ENCODE measurements around the gene SERBP1. TPM values are rescaled to one million over a fixed set of nuclear protein-coding genes. Genes with fewer than 3 reads are reported as not detected.

Gene SERBP1
- total RNA-seq, 5 donors from 2014 or later (not counting 1 experiment from before 2014, with no cell fraction given): 125 to 157 (median 154) TPM

GRCh38 chr1:67394548-67394947, 35.7 kb downstream of the SERBP1 start:
- ChIA-PET POLR2A (interaction anchor here in 1 of 2 donors (0.6 kb wide), 1 partner anchor 19 kb away, joined by 5 read pairs; no protein-coding TSS in a partner anchor), CTCF (no interaction called here)
- H3K27ac Mint-ChIP-seq: no peak overlapping the region
- Histone ChIP-seq H3K4me1 (ENCODE audit: control insufficient read depth in 1 of 2, extremely low read depth in 1 of 2, insufficient read depth in 2 of 2, low read length in 2 of 2) (no peaks in the 10 kb centered on the region), H3K36me3 (ENCODE audit: control insufficient read depth in 2 of 2, extremely low read depth in 1 of 2, insufficient read depth in 1 of 2, low read length in 1 of 2) (peaks cover 0 to 2% of the 10 kb centered on the region in 2 donors), H3K4me3 (ENCODE audit: control insufficient read depth in 1 of 2, extremely low read depth in 1 of 2, low read length in 1 of 2) (no peak overlapping the region), H3K9me3 (no peaks in the 10 kb centered on the region), H3K27me3 (replicated peaks in 1 of 2; ENCODE audit: control insufficient read depth in 2 of 2, extremely low read depth in 1 of 2, insufficient read depth in 2 of 2, low read length in 1 of 2) (no peaks in the 10 kb centered on the region), H3K27ac (ENCODE audit: low read length) (no peak overlapping the region)
- WGBS (ENCODE audit: insufficient coverage): 88% methylated on average over 4 of the region's 4 CpGs
- H3K4me3 Mint-ChIP-seq: no peak overlapping the region
- no peaks in the 10 kb centered on the region for H3K27me3 Mint-ChIP-seq
- ATAC-seq (replicated peaks in 1 of 4) (no peak), DNase-seq (no peak)
- no peaks in the 10 kb centered on the region for H3K4me1 Mint-ChIP-seq
- H3K36me3 Mint-ChIP-seq: peaks cover 45% of the 10 kb centered on the region
- H3K9me3 Mint-ChIP-seq: no peaks in the 10 kb centered on the region

GRCh38 chr1:67393737-67394136, 36.5 kb downstream of the SERBP1 start:
- no peak overlapping the region for H3K27ac ChIP-seq (ENCODE audit: low read length)
- H3K4me1 ChIP-seq (ENCODE audit: control insufficient read depth in 1 of 2, extremely low read depth in 1 of 2, insufficient read depth in 2 of 2, low read length in 2 of 2): no peaks in the 10 kb centered on the region
- H3K9me3 Mint-ChIP-seq: no peaks in the 10 kb centered on the region
- H3K27ac Mint-ChIP-seq: no peak overlapping the region
- no peaks in the 10 kb centered on the region for H3K9me3 ChIP-seq
- WGBS (ENCODE audit: insufficient coverage): 76% methylated on average over 2 of the region's 3 CpGs
- H3K4me3 ChIP-seq (ENCODE audit: control insufficient read depth in 1 of 2, extremely low read depth in 1 of 2, low read length in 1 of 2): no peak overlapping the region
- CTCF ChIA-PET: no interaction called here
- DNase-seq (no peak), ATAC-seq (replicated peaks in 1 of 4) (no peak)
- no peaks in the 10 kb centered on the region for H3K27me3 Mint-ChIP-seq
- POLR2A ChIA-PET: interaction anchor here in 1 of 2 donors (0.6 kb wide), 1 partner anchor 18 kb away, joined by 5 read pairs; no protein-coding TSS in a partner anchor
- H3K27me3 ChIP-seq (replicated peaks in 1 of 2; ENCODE audit: control insufficient read depth in 2 of 2, extremely low read depth in 1 of 2, insufficient read depth in 2 of 2, low read length in 1 of 2): no peaks in the 10 kb centered on the region
- peaks cover 0 to 2% of the 10 kb centered on the region in 2 donors for H3K36me3 ChIP-seq (ENCODE audit: control insufficient read depth in 2 of 2, extremely low read depth in 1 of 2, insufficient read depth in 1 of 2, low read length in 1 of 2)
- no peaks in the 10 kb centered on the region for H3K4me1 Mint-ChIP-seq
- no peak overlapping the region for H3K4me3 Mint-ChIP-seq
- peaks cover 39% of the 10 kb centered on the region for H3K36me3 Mint-ChIP-seq

GRCh38 chr1:67393240-67393639, 37.0 kb downstream of the SERBP1 start:
- no peak overlapping the region for H3K27ac Mint-ChIP-seq
- H3K4me1 Mint-ChIP-seq: no peaks in the 10 kb centered on the region
- POLR2A ChIA-PET: no interaction called here
- DNase-seq (peak in 2 of 35 experiments; percentile 1 to 11), ATAC-seq (replicated peaks in 1 of 4) (peak in 1 of 4 experiments; percentile 42)
- 85% methylated on average over 9 of the region's 12 CpGs for WGBS (ENCODE audit: insufficient coverage)
- Histone ChIP-seq H3K27ac (ENCODE audit: low read length) (no peak overlapping the region), H3K36me3 (ENCODE audit: control insufficient read depth in 2 of 2, extremely low read depth in 1 of 2, insufficient read depth in 1 of 2, low read length in 1 of 2) (peaks cover 0 to 2% of the 10 kb centered on the region in 2 donors), H3K27me3 (replicated peaks in 1 of 2; ENCODE audit: control insufficient read depth in 2 of 2, extremely low read depth in 1 of 2, insufficient read depth in 2 of 2, low read length in 1 of 2) (no peaks in the 10 kb centered on the region), H3K9me3 (no peaks in the 10 kb centered on the region), H3K4me3 (ENCODE audit: control insufficient read depth in 1 of 2, extremely low read depth in 1 of 2, low read length in 1 of 2) (no peak overlapping the region), H3K4me1 (ENCODE audit: control insufficient read depth in 1 of 2, extremely low read depth in 1 of 2, insufficient read depth in 2 of 2, low read length in 2 of 2) (no peaks in the 10 kb centered on the region)
- no peak overlapping the region for H3K4me3 Mint-ChIP-seq
- H3K9me3 Mint-ChIP-seq: no peaks in the 10 kb centered on the region
- CTCF ChIA-PET: interaction anchor here in 1 of 2 donors (0.6 kb wide), 1 partner anchor 78 kb away, joined by 5 read pairs; no protein-coding TSS in a partner anchor
- peaks cover 38% of the 10 kb centered on the region for H3K36me3 Mint-ChIP-seq
- no peaks in the 10 kb centered on the region for H3K27me3 Mint-ChIP-seq

GRCh38 chr1:67390041-67390887, 39.9 kb downstream of the SERBP1 start:
- H3K4me1 Mint-ChIP-seq: no peaks in the 10 kb centered on the region
- no peak for ATAC-seq (replicated peaks in 1 of 4)
- no peaks in the 10 kb centered on the region for H3K27me3 Mint-ChIP-seq
- Histone ChIP-seq H3K9me3 (no peaks in the 10 kb centered on the region), H3K27ac (ENCODE audit: low read length) (no peak overlapping the region), H3K4me3 (ENCODE audit: control insufficient read depth in 1 of 2, extremely low read depth in 1 of 2, low read length in 1 of 2) (no peak overlapping the region), H3K36me3 (ENCODE audit: control insufficient read depth in 2 of 2, extremely low read depth in 1 of 2, insufficient read depth in 1 of 2, low read length in 1 of 2) (peaks cover 0 to 2% of the 10 kb centered on the region in 2 donors), H3K27me3 (replicated peaks in 1 of 2; ENCODE audit: control insufficient read depth in 2 of 2, extremely low read depth in 1 of 2, insufficient read depth in 2 of 2, low read length in 1 of 2) (no peaks in the 10 kb centered on the region), H3K4me1 (ENCODE audit: control insufficient read depth in 1 of 2, extremely low read depth in 1 of 2, insufficient read depth in 2 of 2, low read length in 2 of 2) (no peaks in the 10 kb centered on the region)
- POLR2A ChIA-PET: interaction anchor here (0.6 kb wide), 3 partner anchors 18 to 398 kb away, joined by 3 to 4 read pairs (median 3); no protein-coding TSS in a partner anchor
- DNase-seq: no peak
- 90% methylated on average over 2 of the region's 3 CpGs for WGBS (ENCODE audit: insufficient coverage)
- peaks cover 0 to 7% (median 3%) of the 10 kb centered on the region in 3 donors for H3K9me3 Mint-ChIP-seq
- H3K27ac Mint-ChIP-seq: no peak overlapping the region
- CTCF ChIA-PET: no interaction called here
- H3K36me3 Mint-ChIP-seq: peaks cover 27% of the 10 kb centered on the region
- no peak overlapping the region for H3K4me3 Mint-ChIP-seq

GRCh38 chr1:67383999-67384638, 46.1 kb downstream of the SERBP1 start:
- no peaks in the 10 kb centered on the region for H3K4me1 Mint-ChIP-seq
- peaks cover 53% of the 10 kb centered on the region for H3K36me3 Mint-ChIP-seq

GRCh38 chr1:67382292-67382691, 47.9 kb downstream of the SERBP1 start:
- DNase-seq: no peak
- H3K27me3 ChIP-seq (replicated peaks in 1 of 2; ENCODE audit: control insufficient read depth in 2 of 2, extremely low read depth in 1 of 2, insufficient read depth in 2 of 2, low read length in 1 of 2): no peaks in the 10 kb centered on the region
- Mint-ChIP-seq H3K9me3 (peaks cover 13 to 22% (median 22%) of the 10 kb centered on the region in 3 donors), H3K27me3 (no peaks in the 10 kb centered on the region), H3K27ac (no peak overlapping the region), H3K36me3 (peaks cover 57% of the 10 kb centered on the region), H3K4me1 (no peaks in the 10 kb centered on the region), H3K4me3 (no peak overlapping the region)
- H3K9me3 ChIP-seq: no peaks in the 10 kb centered on the region
- ATAC-seq (replicated peaks in 1 of 4): no peak
- H3K4me3 ChIP-seq (ENCODE audit: control insufficient read depth in 1 of 2, extremely low read depth in 1 of 2, low read length in 1 of 2): no peak overlapping the region
- CTCF ChIA-PET: interaction anchor here in 1 of 2 donors (0.6 kb wide), 1 partner anchor 25 kb away, joined by 3 read pairs; no protein-coding TSS in a partner anchor
- POLR2A ChIA-PET: no interaction called here
- no peaks in the 10 kb centered on the region for H3K36me3 ChIP-seq (ENCODE audit: control insufficient read depth in 2 of 2, extremely low read depth in 1 of 2, insufficient read depth in 1 of 2, low read length in 1 of 2)
- no peaks in the 10 kb centered on the region for H3K4me1 ChIP-seq (ENCODE audit: control insufficient read depth in 1 of 2, extremely low read depth in 1 of 2, insufficient read depth in 2 of 2, low read length in 2 of 2)
- no peak overlapping the region for H3K27ac ChIP-seq (ENCODE audit: low read length)
- WGBS (ENCODE audit: insufficient coverage): no CpG with 5 or more reads among the region's 1 CpG

More at GRCh38 chr1:67383999-67384638, 46.1 kb downstream of the SERBP1 start:
- no peaks in the 10 kb centered on the region for H3K4me1 ChIP-seq (ENCODE audit: control insufficient read depth in 1 of 2, extremely low read depth in 1 of 2, insufficient read depth in 2 of 2, low read length in 2 of 2)
- H3K27me3 ChIP-seq (replicated peaks in 1 of 2; ENCODE audit: control insufficient read depth in 2 of 2, extremely low read depth in 1 of 2, insufficient read depth in 2 of 2, low read length in 1 of 2): no peaks in the 10 kb centered on the region
- H3K9me3 Mint-ChIP-seq: peaks cover 13 to 22% (median 22%) of the 10 kb centered on the region in 3 donors
- H3K4me3 ChIP-seq (ENCODE audit: control insufficient read depth in 1 of 2, extremely low read depth in 1 of 2, low read length in 1 of 2): no peak overlapping the region
- H3K4me3 Mint-ChIP-seq: no peak overlapping the region
- H3K27ac ChIP-seq (ENCODE audit: low read length): no peak overlapping the region
- POLR2A ChIA-PET: no interaction called here
- H3K36me3 ChIP-seq (ENCODE audit: control insufficient read depth in 2 of 2, extremely low read depth in 1 of 2, insufficient read depth in 1 of 2, low read length in 1 of 2): no peaks in the 10 kb centered on the region
- H3K27ac Mint-ChIP-seq: no peak overlapping the region
- 80% methylated on average over 1 of the region's 2 CpGs for WGBS (ENCODE audit: insufficient coverage)
- no peaks in the 10 kb centered on the region for H3K27me3 Mint-ChIP-seq
- no peaks in the 10 kb centered on the region for H3K9me3 ChIP-seq
- DNase-seq (no peak), ATAC-seq (replicated peaks in 1 of 4) (no peak)
- CTCF ChIA-PET: no interaction called here
